Astrocyte (in vitro differentiated cells and primary cell): Measurements from ENCODE around the gene CALCB. TPM values are rescaled to one million over a fixed set of nuclear protein-coding genes. Genes with fewer than 3 reads are reported as not detected.

ENCODE experiments used
- DNase-seq: peaks from one replicate; pipeline ENCODE4 v3.0.0-alpha.2; 2010; ENCODE audit warnings: low read depth
- FAIRE-seq: peaks from 2 replicates; lab custom pipeline; 2011; peaks lifted over from hg19 to GRCh38; lab: Jason Lieb, UNC
- H2AFZ ChIP-seq: 2 replicates; pipeline ENCODE4 v1.6.0; 2012; ENCODE audit warnings: low read depth, low read length, inconsistent platforms
- H3K27ac ChIP-seq: 2 replicates; pipeline ENCODE4 v1.5.1; 2011; ENCODE audit warnings: low read depth, low read length, inconsistent platforms
- H3K27me3 ChIP-seq: 2 replicates; pipeline ENCODE4 v1.6.0; 2011; ENCODE audit warnings: low read length, inconsistent platforms; ENCODE audit not compliant: insufficient read depth
- H3K36me3 ChIP-seq: 2 replicates; pipeline ENCODE4 v1.5.1; 2011; ENCODE audit warnings: low read length, inconsistent platforms; ENCODE audit not compliant: insufficient read depth
- H3K4me1 ChIP-seq: 2 replicates; pipeline ENCODE4 v1.5.1; 2011; ENCODE audit warnings: low read length, inconsistent platforms; ENCODE audit not compliant: insufficient read depth
- H3K4me2 ChIP-seq: 2 replicates; pipeline ENCODE4 v1.6.0; 2012; ENCODE audit warnings: low read length, inconsistent platforms
- H3K4me3 ChIP-seq: 2 replicates; pipeline ENCODE4 v1.5.1; 2011; ENCODE audit warnings: low read depth, mild to moderate bottlenecking, low read length, inconsistent platforms; ENCODE audit not compliant: insufficient read depth
- H3K79me2 ChIP-seq: 2 replicates; pipeline ENCODE4 v1.6.0; 2012; ENCODE audit warnings: mild to moderate bottlenecking, low read length, inconsistent platforms; ENCODE audit not compliant: insufficient read depth
- H3K9ac ChIP-seq: 2 replicates; pipeline ENCODE4 v1.6.0; 2012; ENCODE audit warnings: mild to moderate bottlenecking, low read length, inconsistent platforms
- H3K9me3 ChIP-seq: 2 replicates; pipeline ENCODE4 v1.5.1; 2012; ENCODE audit warnings: low read depth, mild to moderate bottlenecking, low read length, inconsistent platforms; ENCODE audit not compliant: insufficient read depth
- H4K20me1 ChIP-seq: 2 replicates; pipeline ENCODE4 v1.6.0; 2012; ENCODE audit warnings: low read length, inconsistent platforms; ENCODE audit not compliant: insufficient read depth
- H3K27ac Mint-ChIP-seq: one replicate; pipeline ENCODE4 v1.8.0; 2021; ENCODE audit warnings: mild to moderate bottlenecking, mixed read lengths; ENCODE audit not compliant: unreplicated experiment
- H3K27me3 Mint-ChIP-seq: one replicate; pipeline ENCODE4 v1.8.0; 2021; ENCODE audit warnings: low read depth, mixed read lengths; ENCODE audit not compliant: unreplicated experiment
- H3K36me3 Mint-ChIP-seq: one replicate; pipeline ENCODE4 v1.8.0; 2021; ENCODE audit warnings: low read depth, mixed read lengths; ENCODE audit not compliant: unreplicated experiment
- H3K4me1 Mint-ChIP-seq: one replicate; pipeline ENCODE4 v1.8.0; 2021; ENCODE audit warnings: low read depth, mixed read lengths; ENCODE audit not compliant: unreplicated experiment
- H3K4me3 Mint-ChIP-seq: one replicate; pipeline ENCODE4 v1.8.0; 2021; ENCODE audit warnings: mild to moderate bottlenecking, moderate library complexity, mixed read lengths; ENCODE audit not compliant: unreplicated experiment
- H3K9me3 Mint-ChIP-seq: one replicate; pipeline ENCODE4 v1.8.0; 2021; ENCODE audit warnings: mild to moderate bottlenecking, mixed read lengths; ENCODE audit not compliant: unreplicated experiment
- CTCF ChIP-seq: IDR thresholded peaks from 2 replicates; pipeline ENCODE4 v1.5.1; 2011; ENCODE audit warnings: low read depth, mild to moderate bottlenecking, inconsistent platforms, low read length, moderate library complexity; ENCODE audit not compliant: insufficient read depth
- EZH2 ChIP-seq: IDR thresholded peaks from 2 replicates; pipeline ENCODE4 v1.6.1; 2012; ENCODE audit warnings: mild to moderate bottlenecking, low read length, inconsistent platforms; ENCODE audit not compliant: insufficient read depth
- total RNA-seq: library from RNA; stranded (reverse); gene quantifications from 2 replicates; pipeline ENCODE4 v1.2.1, GENCODE V29; 2021

The CALCB gene
- total RNA-seq, 1 donor from 2014 or later = 0.61 TPM

GRCh38 chr11:15112131-15112541 is 38.7 kb downstream of the CALCB start:
- Histone ChIP-seq H3K9me3 (no peaks in the 10 kb centered on the region), H3K27ac (no peak overlapping the region), H3K4me3 (no peak overlapping the region), H2AFZ (no peak overlapping the region), H3K79me2 (no peaks in the 10 kb centered on the region), H3K4me2 (no peak overlapping the region), H4K20me1 (no peaks in the 10 kb centered on the region), H3K4me1 (peaks cover 13% of the 10 kb centered on the region), H3K9ac (no peak overlapping the region), H3K27me3 (peaks cover 6% of the 10 kb centered on the region), H3K36me3 (no peaks in the 10 kb centered on the region)
- H3K27me3 Mint-ChIP-seq = peaks cover 36% of the 10 kb centered on the region
- peaks cover 5% of the 10 kb centered on the region for H3K4me1 Mint-ChIP-seq
- FAIRE-seq (no peak), DNase-seq (no peak)
- no peaks in the 10 kb centered on the region for H3K36me3 Mint-ChIP-seq
- no peaks in the 10 kb centered on the region for H3K9me3 Mint-ChIP-seq
- H3K4me3 Mint-ChIP-seq = no peak overlapping the region
- TF ChIP-seq EZH2 = no peak
- no peak for TF ChIP-seq CTCF
- H3K27ac Mint-ChIP-seq = no peak overlapping the region

GRCh38 chr11:15113381-15113780 is 40.0 kb downstream of the CALCB start:
- TF ChIP-seq EZH2 (no peak), CTCF (no peak)
- no peaks in the 10 kb centered on the region for H3K9me3 Mint-ChIP-seq
- Histone ChIP-seq H3K9me3 (no peaks in the 10 kb centered on the region), H3K9ac (no peak overlapping the region), H3K4me2 (no peak overlapping the region), H4K20me1 (no peaks in the 10 kb centered on the region), H3K4me3 (no peak overlapping the region), H3K36me3 (no peaks in the 10 kb centered on the region), H3K27ac (no peak overlapping the region), H2AFZ (no peak overlapping the region), H3K79me2 (no peaks in the 10 kb centered on the region), H3K4me1 (peaks cover 4% of the 10 kb centered on the region), H3K27me3 (peaks cover 6% of the 10 kb centered on the region)
- H3K27me3 Mint-ChIP-seq = peaks cover 36% of the 10 kb centered on the region
- peaks cover under 1% of the 10 kb centered on the region for H3K4me1 Mint-ChIP-seq
- no peaks in the 10 kb centered on the region for H3K36me3 Mint-ChIP-seq
- no peak for DNase-seq
- H3K27ac Mint-ChIP-seq = peak overlapping the region; percentile 20
- H3K4me3 Mint-ChIP-seq = no peak overlapping the region
- no peak for FAIRE-seq

GRCh38 chr11:15114501-15115475 is 41.4 kb downstream of the CALCB start, which contains the start of gene INSC:
Gene INSC (plus strand): TSS chr11:15114923. CDS start chr11:15149175, 34,252 bp downstream.
- H2AFZ ChIP-seq = peak within 1 kb of the TSS; percentile 74
- no peak for TF ChIP-seq CTCF
- peak; percentile 59 for TF ChIP-seq EZH2

More at GRCh38 chr11:15114501-15115475, 41.4 kb downstream of the CALCB start, which contains the start of gene INSC:
- Histone ChIP-seq H3K9ac (peak within 1 kb of the TSS; percentile 55), H3K27ac (no peak within 1 kb of the TSS), H3K27me3 (peaks cover 6% of the 10 kb centered on the region), H3K9me3 (no peaks in the 10 kb centered on the region), H3K79me2 (no peaks in the 10 kb centered on the region), H3K4me3 (peak within 1 kb of the TSS; percentile 45), H3K4me1 (peaks cover 4% of the 10 kb centered on the region), H4K20me1 (no peaks in the 10 kb centered on the region), H3K4me2 (peak within 1 kb of the TSS; percentile 85), H3K36me3 (no peaks in the 10 kb centered on the region)
- Mint-ChIP-seq H3K27ac (peak within 1 kb of the TSS; percentile 20), H3K36me3 (no peaks in the 10 kb centered on the region), H3K4me3 (no peak within 1 kb of the TSS), H3K27me3 (peaks cover 36% of the 10 kb centered on the region), H3K4me1 (peaks cover 5% of the 10 kb centered on the region), H3K9me3 (no peaks in the 10 kb centered on the region)
- DNase-seq = no peak
- FAIRE-seq = no peak
